GM19238 (cell line): Measurements from ENCODE around the gene ABI2.

Source experiments
- DNase-seq: peaks from one replicate; pipeline ENCODE4 v3.0.0; 2011; ENCODE audit warnings: low spot score; ENCODE audit not compliant: insufficient read length

The ABI2 gene

GRCh38 chr2:203471323-203471722 lies 143.1 kb downstream of the ABI2 start:
- DNase-seq = no peak

GRCh38 chr2:203476881-203477280 lies 148.7 kb downstream of the ABI2 start:
- no peak for DNase-seq

GRCh38 chr2:203480623-203481022 lies 152.4 kb downstream of the ABI2 start:
- DNase-seq = no peak

GRCh38 chr2:203484266-203485112 lies 156.3 kb downstream of the ABI2 start:
- no peak for DNase-seq

GRCh38 chr2:203489531-203489930 lies 161.3 kb downstream of the ABI2 start:
- DNase-seq = no peak

GRCh38 chr2:203490391-203490790 lies 162.2 kb downstream of the ABI2 start:
- DNase-seq = no peak

GRCh38 chr2:203492965-203493364 lies 164.8 kb downstream of the ABI2 start:
- no peak for DNase-seq
